ENCODE data around the gene SCD. TPM values are rescaled to one million over a fixed set of nuclear protein-coding genes. Genes with fewer than 3 reads are reported as not detected.

The SCD gene
- total and polyA plus RNA-seq, 2 of the 13 experiments (the other 11 are each of a cell fraction or from before 2014, with no cell fraction given), result 492 to 512 TPM

DNA sequence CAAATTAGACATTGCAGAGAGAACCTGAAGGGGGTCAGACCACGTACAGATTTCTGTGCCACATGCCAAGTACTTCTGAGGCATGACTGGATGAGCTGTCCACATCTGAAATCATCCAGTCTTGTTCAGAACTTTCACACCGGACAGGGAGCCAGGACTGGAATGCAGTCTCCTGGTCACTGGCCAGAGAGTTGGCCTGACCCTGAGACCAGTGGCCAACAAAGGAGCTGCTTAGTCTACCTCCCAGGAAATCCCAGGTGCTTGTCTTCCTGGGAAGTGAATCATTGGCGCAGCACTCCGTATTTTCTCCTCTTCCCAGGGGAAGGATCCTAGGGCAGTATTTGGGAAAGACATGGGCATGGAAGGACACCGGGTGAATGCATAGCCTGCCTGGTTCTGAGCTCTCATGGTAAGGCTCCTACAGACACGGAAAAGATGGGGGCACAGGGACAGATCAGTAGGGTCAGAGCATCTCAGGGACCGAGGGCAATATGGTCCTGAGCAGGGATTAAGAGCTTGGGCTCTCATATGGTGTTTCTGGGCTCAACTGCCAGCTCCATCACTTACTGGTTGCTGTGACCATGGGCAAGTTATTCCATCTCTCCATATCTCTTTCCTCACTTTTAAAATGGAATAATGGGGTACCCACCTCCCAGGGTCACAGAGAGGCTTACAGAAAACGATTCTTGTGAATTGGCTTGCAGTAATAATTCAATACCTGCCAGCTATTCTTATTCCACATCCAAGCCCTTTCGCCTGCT, 1.3 kb upstream of the SCD start (continued):
- TF ChIP-seq RBM39 (IDR thresholded peaks at IDR 0.05; ENCODE audit: low read depth, low read length, poor library complexity, severe bottlenecking), result no peak
- TF ChIP-seq, protein P1, sequence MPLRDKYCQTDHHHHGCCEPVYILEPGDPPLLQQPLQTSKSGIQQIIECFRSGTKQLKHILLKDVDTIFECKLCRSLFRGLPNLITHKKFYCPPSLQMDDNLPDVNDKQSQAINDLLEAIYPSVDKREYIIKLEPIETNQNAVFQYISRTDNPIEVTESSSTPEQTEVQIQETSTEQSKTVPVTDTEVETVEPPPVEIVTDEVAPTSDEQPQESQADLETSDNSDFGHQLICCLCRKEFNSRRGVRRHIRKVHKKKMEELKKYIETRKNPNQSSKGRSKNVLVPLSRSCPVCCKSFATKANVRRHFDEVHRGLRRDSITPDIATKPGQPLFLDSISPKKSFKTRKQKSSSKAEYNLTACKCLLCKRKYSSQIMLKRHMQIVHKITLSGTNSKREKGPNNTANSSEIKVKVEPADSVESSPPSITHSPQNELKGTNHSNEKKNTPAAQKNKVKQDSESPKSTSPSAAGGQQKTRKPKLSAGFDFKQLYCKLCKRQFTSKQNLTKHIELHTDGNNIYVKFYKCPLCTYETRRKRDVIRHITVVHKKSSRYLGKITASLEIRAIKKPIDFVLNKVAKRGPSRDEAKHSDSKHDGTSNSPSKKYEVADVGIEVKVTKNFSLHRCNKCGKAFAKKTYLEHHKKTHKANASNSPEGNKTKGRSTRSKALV (CRISPR knock-in tag; IDR thresholded peaks at IDR 0.05), result 0 out of 2 replicates have a peak, but pooled peaks have one; percentile 66
- TF ChIP-seq NPAS2 (CRISPR knock-in tag; IDR thresholded peaks at IDR 0.05; ENCODE audit: borderline replicate concordance), result no peak
- TF ChIP-seq ZNF570 (CRISPR knock-in tag; IDR thresholded peaks at IDR 0.05; ENCODE audit: borderline replicate concordance), result no peak
- TF ChIP-seq, protein P2, sequence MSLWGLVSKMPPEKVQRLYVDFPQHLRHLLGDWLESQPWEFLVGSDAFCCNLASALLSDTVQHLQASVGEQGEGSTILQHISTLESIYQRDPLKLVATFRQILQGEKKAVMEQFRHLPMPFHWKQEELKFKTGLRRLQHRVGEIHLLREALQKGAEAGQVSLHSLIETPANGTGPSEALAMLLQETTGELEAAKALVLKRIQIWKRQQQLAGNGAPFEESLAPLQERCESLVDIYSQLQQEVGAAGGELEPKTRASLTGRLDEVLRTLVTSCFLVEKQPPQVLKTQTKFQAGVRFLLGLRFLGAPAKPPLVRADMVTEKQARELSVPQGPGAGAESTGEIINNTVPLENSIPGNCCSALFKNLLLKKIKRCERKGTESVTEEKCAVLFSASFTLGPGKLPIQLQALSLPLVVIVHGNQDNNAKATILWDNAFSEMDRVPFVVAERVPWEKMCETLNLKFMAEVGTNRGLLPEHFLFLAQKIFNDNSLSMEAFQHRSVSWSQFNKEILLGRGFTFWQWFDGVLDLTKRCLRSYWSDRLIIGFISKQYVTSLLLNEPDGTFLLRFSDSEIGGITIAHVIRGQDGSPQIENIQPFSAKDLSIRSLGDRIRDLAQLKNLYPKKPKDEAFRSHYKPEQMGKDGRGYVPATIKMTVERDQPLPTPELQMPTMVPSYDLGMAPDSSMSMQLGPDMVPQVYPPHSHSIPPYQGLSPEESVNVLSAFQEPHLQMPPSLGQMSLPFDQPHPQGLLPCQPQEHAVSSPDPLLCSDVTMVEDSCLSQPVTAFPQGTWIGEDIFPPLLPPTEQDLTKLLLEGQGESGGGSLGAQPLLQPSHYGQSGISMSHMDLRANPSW (CRISPR knock-in tag; IDR thresholded peaks at IDR 0.05; ENCODE audit: borderline replicate concordance), result 0 out of 2 replicates have a peak, but pooled peaks have one; percentile 17
- TF ChIP-seq, protein P3, sequence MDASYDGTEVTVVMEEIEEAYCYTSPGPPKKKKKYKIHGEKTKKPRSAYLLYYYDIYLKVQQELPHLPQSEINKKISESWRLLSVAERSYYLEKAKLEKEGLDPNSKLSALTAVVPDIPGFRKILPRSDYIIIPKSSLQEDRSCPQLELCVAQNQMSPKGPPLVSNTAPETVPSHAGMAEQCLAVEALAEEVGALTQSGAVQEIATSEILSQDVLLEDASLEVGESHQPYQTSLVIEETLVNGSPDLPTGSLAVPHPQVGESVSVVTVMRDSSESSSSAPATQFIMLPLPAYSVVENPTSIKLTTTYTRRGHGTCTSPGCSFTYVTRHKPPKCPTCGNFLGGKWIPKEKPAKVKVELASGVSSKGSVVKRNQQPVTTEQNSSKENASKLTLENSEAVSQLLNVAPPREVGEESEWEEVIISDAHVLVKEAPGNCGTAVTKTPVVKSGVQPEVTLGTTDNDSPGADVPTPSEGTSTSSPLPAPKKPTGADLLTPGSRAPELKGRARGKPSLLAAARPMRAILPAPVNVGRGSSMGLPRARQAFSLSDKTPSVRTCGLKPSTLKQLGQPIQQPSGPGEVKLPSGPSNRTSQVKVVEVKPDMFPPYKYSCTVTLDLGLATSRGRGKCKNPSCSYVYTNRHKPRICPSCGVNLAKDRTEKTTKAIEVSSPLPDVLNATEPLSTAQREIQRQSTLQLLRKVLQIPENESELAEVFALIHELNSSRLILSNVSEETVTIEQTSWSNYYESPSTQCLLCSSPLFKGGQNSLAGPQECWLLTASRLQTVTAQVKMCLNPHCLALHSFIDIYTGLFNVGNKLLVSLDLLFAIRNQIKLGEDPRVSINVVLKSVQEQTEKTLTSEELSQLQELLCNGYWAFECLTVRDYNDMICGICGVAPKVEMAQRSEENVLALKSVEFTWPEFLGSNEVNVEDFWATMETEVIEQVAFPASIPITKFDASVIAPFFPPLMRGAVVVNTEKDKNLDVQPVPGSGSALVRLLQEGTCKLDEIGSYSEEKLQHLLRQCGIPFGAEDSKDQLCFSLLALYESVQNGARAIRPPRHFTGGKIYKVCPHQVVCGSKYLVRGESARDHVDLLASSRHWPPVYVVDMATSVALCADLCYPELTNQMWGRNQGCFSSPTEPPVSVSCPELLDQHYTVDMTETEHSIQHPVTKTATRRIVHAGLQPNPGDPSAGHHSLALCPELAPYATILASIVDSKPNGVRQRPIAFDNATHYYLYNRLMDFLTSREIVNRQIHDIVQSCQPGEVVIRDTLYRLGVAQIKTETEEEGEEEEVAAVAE (CRISPR knock-in tag; IDR thresholded peaks at IDR 0.05; ENCODE audit: borderline replicate concordance), result no peak
- no peak for TF ChIP-seq AGO2 (optimal IDR thresholded peaks at IDR 0.05; ENCODE audit: low read depth, low read length)
- TF ChIP-seq HNF4A (CRISPR knock-in tag; IDR thresholded peaks at IDR 0.05), result peak; percentile 29; the same call in 1 of the 2 replicates
- TF ChIP-seq RXRB (CRISPR knock-in tag; IDR thresholded peaks at IDR 0.05; ENCODE audit: borderline replicate concordance), result no peak
- no peak for TF ChIP-seq ZNF468 (CRISPR knock-in tag; IDR thresholded peaks at IDR 0.05)
- TF ChIP-seq ZNF773 (CRISPR knock-in tag; IDR thresholded peaks at IDR 0.05; ENCODE audit: borderline replicate concordance), result no peak
- TF ChIP-seq, protein P4, sequence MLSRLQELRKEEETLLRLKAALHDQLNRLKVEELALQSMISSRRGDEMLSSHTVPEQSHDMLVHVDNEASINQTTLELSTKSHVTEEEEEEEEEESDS (CRISPR knock-in tag; IDR thresholded peaks at IDR 0.05; ENCODE audit: borderline replicate concordance), result no peak
- TF ChIP-seq, protein P5, sequence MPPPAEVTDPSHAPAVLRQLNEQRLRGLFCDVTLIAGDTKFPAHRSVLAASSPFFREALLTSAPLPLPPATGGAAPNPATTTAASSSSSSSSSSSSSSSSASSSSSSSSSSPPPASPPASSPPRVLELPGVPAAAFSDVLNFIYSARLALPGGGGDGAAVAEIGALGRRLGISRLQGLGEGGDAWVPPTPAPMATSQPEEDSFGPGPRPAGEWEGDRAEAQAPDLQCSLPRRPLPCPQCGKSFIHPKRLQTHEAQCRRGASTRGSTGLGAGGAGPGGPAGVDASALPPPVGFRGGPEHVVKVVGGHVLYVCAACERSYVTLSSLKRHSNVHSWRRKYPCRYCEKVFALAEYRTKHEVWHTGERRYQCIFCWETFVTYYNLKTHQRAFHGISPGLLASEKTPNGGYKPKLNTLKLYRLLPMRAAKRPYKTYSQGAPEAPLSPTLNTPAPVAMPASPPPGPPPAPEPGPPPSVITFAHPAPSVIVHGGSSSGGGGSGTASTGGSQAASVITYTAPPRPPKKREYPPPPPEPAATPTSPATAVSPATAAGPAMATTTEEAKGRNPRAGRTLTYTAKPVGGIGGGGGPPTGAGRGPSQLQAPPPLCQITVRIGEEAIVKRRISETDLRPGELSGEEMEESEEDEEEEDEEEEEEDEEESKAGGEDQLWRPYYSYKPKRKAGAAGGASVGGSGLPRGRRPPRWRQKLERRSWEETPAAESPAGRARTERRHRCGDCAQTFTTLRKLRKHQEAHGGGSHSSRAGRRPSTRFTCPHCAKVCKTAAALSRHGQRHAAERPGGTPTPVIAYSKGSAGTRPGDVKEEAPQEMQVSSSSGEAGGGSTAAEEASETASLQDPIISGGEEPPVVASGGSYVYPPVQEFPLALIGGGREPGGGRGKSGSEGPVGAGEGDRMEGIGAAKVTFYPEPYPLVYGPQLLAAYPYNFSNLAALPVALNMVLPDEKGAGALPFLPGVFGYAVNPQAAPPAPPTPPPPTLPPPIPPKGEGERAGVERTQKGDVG (CRISPR knock-in tag; IDR thresholded peaks at IDR 0.05; ENCODE audit: borderline replicate concordance), result no peak
- peak; percentile 54; the same call in 1 of the 2 replicates for TF ChIP-seq ERF (CRISPR knock-in tag; IDR thresholded peaks at IDR 0.05)
- no peak for TF ChIP-seq ATRX (CRISPR knock-in tag; IDR thresholded peaks at IDR 0.05; ENCODE audit: borderline replicate concordance)
